Type B pancreatic cell (in vitro differentiated cells): ENCODE results near the gene AFAP1. TPM values are rescaled to one million over a fixed set of nuclear protein-coding genes. Genes with fewer than 3 reads are reported as not detected.

ENCODE experiments used
- DNase-seq: peaks from one replicate; pipeline ENCODE4 v3.0.0; 2021; ENCODE audit warnings: mixed read lengths; ENCODE audit not compliant: unreplicated experiment; ENCODE audit errors: extremely low spot score
- H3K27ac Mint-ChIP-seq: 2 replicates; pipeline ENCODE4 v1.8.0; 2021; ENCODE audit warnings: mild to moderate bottlenecking, mixed read lengths
- H3K27me3 Mint-ChIP-seq: 2 replicates; pipeline ENCODE4 v1.8.0; 2021; ENCODE audit warnings: mixed read lengths
- H3K36me3 Mint-ChIP-seq: 2 replicates; pipeline ENCODE4 v1.8.0; 2021; ENCODE audit warnings: mixed read lengths
- H3K4me1 Mint-ChIP-seq: one replicate; pipeline ENCODE4 v1.8.0; 2021; ENCODE audit warnings: mixed read lengths; ENCODE audit not compliant: unreplicated experiment
- H3K4me3 Mint-ChIP-seq: 2 replicates; pipeline ENCODE4 v1.8.0; 2021; ENCODE audit warnings: mild to moderate bottlenecking, mixed read lengths
- H3K9me3 Mint-ChIP-seq: 2 replicates; pipeline ENCODE4 v1.8.0; 2021; ENCODE audit warnings: mixed read lengths
- CTCF ChIP-seq: fragments of 200-600 bp; sonication (generic); conservative IDR thresholded peaks from 2 replicates; pipeline ENCODE4 v1.5.0; 2021; ENCODE audit warnings: antibody characterized with exemption, mild to moderate bottlenecking
- total RNA-seq: library from RNA; stranded (reverse); gene quantifications from 2 replicates; pipeline ENCODE4 v1.2.1, GENCODE V29; 2021; ENCODE audit warnings: low replicate concordance

Gene AFAP1
- total RNA-seq, 1 donor from 2014 or later = 36.6 TPM

- peaks cover 34% of the 10 kb centered on the region for H3K4me1 Mint-ChIP-seq
- H3K9me3 Mint-ChIP-seq = no peaks in the 10 kb centered on the region
- H3K4me3 Mint-ChIP-seq = no peak overlapping the region
- no peak for TF ChIP-seq CTCF
- DNase-seq = no peak
- no peaks in the 10 kb centered on the region for H3K27me3 Mint-ChIP-seq
- H3K27ac Mint-ChIP-seq = peak overlapping the region; percentile 4
- H3K36me3 Mint-ChIP-seq = peaks cover 42% of the 10 kb centered on the region
Measured at GRCh38 chr4:7812231-7812857, 127.3 kb downstream of the AFAP1 start.

GRCh38 chr4:7811536-7812191 lies 128.0 kb downstream of the AFAP1 start:
- TF ChIP-seq CTCF = no peak
- Mint-ChIP-seq H3K4me1 (peaks cover 36% of the 10 kb centered on the region), H3K27ac (peak overlapping the region; percentile 4), H3K9me3 (no peaks in the 10 kb centered on the region), H3K27me3 (no peaks in the 10 kb centered on the region), H3K36me3 (peaks cover 36% of the 10 kb centered on the region), H3K4me3 (no peak overlapping the region)
- no peak for DNase-seq

- peaks cover 35% of the 10 kb centered on the region for H3K36me3 Mint-ChIP-seq
- no peak overlapping the region for H3K27ac Mint-ChIP-seq
- no peaks in the 10 kb centered on the region for H3K27me3 Mint-ChIP-seq
- no peak overlapping the region for H3K4me3 Mint-ChIP-seq
- TF ChIP-seq CTCF = no peak
- no peaks in the 10 kb centered on the region for H3K9me3 Mint-ChIP-seq
- DNase-seq = no peak
- peaks cover 42% of the 10 kb centered on the region for H3K4me1 Mint-ChIP-seq
Measured at GRCh38 chr4:7810783-7811535, 128.7 kb downstream of the AFAP1 start.

GRCh38 chr4:7808752-7809151 lies 130.9 kb downstream of the AFAP1 start:
- no peak for DNase-seq
- H3K9me3 Mint-ChIP-seq = no peaks in the 10 kb centered on the region
- no peak for TF ChIP-seq CTCF
- peaks cover 52% of the 10 kb centered on the region for H3K4me1 Mint-ChIP-seq
- H3K27ac Mint-ChIP-seq = no peak overlapping the region
- no peak overlapping the region for H3K4me3 Mint-ChIP-seq
- H3K36me3 Mint-ChIP-seq = peaks cover 18% of the 10 kb centered on the region
- H3K27me3 Mint-ChIP-seq = no peaks in the 10 kb centered on the region

GRCh38 chr4:7808181-7808580 lies 131.5 kb downstream of the AFAP1 start:
- TF ChIP-seq CTCF = no peak
- Mint-ChIP-seq H3K4me1 (peaks cover 49% of the 10 kb centered on the region), H3K36me3 (peaks cover 18% of the 10 kb centered on the region), H3K9me3 (no peaks in the 10 kb centered on the region), H3K27me3 (no peaks in the 10 kb centered on the region), H3K27ac (no peak overlapping the region), H3K4me3 (no peak overlapping the region)
- DNase-seq = no peak
